PC-9 (cell line): ENCODE data around the gene NFRKB.

Experiments
- EZH2 ChIP-seq: fragments of 200-600 bp; sonication (generic); IDR thresholded peaks from 2 replicates; pipeline ENCODE4 v1.8.0; 2017; ENCODE audit warnings: antibody characterized with exemption, low read depth
- TF ChIP-seq, protein P1 (sequence below): fragments of 200-600 bp; sonication (generic); conservative IDR thresholded peaks from 2 replicates; pipeline ENCODE4 v1.6.1; 2017; ENCODE audit warnings: mixed run types, antibody characterized with exemption, mild to moderate bottlenecking, moderate library complexity

DNA sequence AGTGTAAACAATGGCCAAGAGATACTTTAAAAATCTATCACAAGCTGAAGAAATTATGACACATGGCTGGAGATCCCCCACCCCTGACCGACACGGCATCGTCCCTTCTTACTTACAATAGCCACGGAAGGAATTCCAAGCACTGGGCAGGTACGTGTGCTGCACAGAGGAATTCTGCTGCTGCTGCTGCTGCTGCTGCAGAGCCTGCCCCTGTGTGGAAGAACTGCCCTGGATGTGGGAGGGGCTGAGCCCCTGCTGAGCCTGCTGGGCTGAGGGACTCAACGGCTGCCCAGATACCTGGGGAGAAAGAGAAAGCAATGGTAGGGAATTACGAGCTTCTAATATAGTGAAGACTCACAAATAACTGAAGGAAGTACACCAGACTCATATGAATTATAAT is 15.0 kb upstream of the NFRKB start:
- TF ChIP-seq, protein P1, sequence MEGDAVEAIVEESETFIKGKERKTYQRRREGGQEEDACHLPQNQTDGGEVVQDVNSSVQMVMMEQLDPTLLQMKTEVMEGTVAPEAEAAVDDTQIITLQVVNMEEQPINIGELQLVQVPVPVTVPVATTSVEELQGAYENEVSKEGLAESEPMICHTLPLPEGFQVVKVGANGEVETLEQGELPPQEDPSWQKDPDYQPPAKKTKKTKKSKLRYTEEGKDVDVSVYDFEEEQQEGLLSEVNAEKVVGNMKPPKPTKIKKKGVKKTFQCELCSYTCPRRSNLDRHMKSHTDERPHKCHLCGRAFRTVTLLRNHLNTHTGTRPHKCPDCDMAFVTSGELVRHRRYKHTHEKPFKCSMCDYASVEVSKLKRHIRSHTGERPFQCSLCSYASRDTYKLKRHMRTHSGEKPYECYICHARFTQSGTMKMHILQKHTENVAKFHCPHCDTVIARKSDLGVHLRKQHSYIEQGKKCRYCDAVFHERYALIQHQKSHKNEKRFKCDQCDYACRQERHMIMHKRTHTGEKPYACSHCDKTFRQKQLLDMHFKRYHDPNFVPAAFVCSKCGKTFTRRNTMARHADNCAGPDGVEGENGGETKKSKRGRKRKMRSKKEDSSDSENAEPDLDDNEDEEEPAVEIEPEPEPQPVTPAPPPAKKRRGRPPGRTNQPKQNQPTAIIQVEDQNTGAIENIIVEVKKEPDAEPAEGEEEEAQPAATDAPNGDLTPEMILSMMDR = no peak
- no peak for TF ChIP-seq EZH2
